HCT116 (cell line): ENCODE measurements around the gene ANXA4.

Source experiments
- CTCF ChIP-seq, 3 experiments: fragments of 200-600 bp in 1 of 3; sonication (generic) in 1 of 3; IDR thresholded peaks in 2 of 3; conservative IDR thresholded peaks in 1 of 3; 2 replicates each; pipeline ENCODE4 v1.5.1; 2012 to 2017; ENCODE audit warnings: low read depth in 2 of 3, low read length in 2 of 3, antibody characterized with exemption in 1 of 3, borderline replicate concordance in 1 of 3, control low read depth in 1 of 3, mild to moderate bottlenecking in 1 of 3, mixed read lengths in 1 of 3, mixed run types in 1 of 3, moderate library complexity in 1 of 3; ENCODE audit not compliant: insufficient read depth in 1 of 3
- MAX ChIP-seq: IDR thresholded peaks from 2 replicates; pipeline ENCODE4 v1.6.1; 2012
- POLR2A ChIP-seq: IDR thresholded peaks from 2 replicates; pipeline ENCODE4 v1.7.0; 2011; ENCODE audit warnings: borderline replicate concordance; ENCODE audit not compliant: insufficient read depth, insufficient read length; ENCODE audit errors: extremely low read depth
- SRF ChIP-seq: IDR thresholded peaks from 2 replicates; pipeline ENCODE4 v1.6.1; 2012; ENCODE audit warnings: low read depth
- YY1 ChIP-seq: IDR thresholded peaks from 2 replicates; pipeline ENCODE4 v1.6.1; 2011; ENCODE audit warnings: low read length, low read depth, moderate library complexity, mild to moderate bottlenecking; ENCODE audit not compliant: insufficient replicate concordance; ENCODE audit errors: extremely low read depth
- TF ChIP-seq, protein P1 (sequence below): IDR thresholded peaks from 2 replicates; pipeline ENCODE4 v1.6.1; 2012; ENCODE audit warnings: low read depth

DNA sequence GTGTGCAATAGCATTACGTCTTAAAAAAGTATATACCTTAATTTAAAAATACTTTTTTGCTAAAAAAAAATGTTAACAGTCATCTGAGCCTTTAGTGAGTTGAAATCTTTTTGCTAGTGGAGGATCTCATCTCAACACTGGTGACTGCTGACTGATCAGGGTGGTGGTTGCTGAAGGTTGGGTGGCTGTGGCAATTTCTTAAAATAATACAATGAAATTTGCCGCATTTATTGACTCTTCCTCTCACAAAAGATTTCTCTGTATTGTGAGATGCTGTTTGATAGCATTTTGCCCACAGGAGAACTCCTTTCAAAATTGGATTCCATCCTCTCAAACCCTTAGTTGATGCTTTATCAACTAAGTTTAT lies 46.1 kb upstream of the ANXA4 start:
- TF ChIP-seq MAX (no peak), CTCF (IDR thresholded peaks at IDR 0.05 in 2 of 3, conservative IDR thresholded peaks at IDR 0.05 in 1 of 3; ENCODE audit: borderline replicate concordance in 1 of 3, insufficient read depth in 1 of 3, low read depth in 2 of 3, low read length in 2 of 3) (no peak), SRF (no peak), POLR2A (no peak), YY1 (no peak)
- TF ChIP-seq, protein P1, sequence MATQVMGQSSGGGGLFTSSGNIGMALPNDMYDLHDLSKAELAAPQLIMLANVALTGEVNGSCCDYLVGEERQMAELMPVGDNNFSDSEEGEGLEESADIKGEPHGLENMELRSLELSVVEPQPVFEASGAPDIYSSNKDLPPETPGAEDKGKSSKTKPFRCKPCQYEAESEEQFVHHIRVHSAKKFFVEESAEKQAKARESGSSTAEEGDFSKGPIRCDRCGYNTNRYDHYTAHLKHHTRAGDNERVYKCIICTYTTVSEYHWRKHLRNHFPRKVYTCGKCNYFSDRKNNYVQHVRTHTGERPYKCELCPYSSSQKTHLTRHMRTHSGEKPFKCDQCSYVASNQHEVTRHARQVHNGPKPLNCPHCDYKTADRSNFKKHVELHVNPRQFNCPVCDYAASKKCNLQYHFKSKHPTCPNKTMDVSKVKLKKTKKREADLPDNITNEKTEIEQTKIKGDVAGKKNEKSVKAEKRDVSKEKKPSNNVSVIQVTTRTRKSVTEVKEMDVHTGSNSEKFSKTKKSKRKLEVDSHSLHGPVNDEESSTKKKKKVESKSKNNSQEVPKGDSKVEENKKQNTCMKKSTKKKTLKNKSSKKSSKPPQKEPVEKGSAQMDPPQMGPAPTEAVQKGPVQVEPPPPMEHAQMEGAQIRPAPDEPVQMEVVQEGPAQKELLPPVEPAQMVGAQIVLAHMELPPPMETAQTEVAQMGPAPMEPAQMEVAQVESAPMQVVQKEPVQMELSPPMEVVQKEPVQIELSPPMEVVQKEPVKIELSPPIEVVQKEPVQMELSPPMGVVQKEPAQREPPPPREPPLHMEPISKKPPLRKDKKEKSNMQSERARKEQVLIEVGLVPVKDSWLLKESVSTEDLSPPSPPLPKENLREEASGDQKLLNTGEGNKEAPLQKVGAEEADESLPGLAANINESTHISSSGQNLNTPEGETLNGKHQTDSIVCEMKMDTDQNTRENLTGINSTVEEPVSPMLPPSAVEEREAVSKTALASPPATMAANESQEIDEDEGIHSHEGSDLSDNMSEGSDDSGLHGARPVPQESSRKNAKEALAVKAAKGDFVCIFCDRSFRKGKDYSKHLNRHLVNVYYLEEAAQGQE, result no peak
